ENCODE measurements around the gene ZCCHC7. TPM values are rescaled to one million over a fixed set of nuclear protein-coding genes. Genes with fewer than 3 reads are reported as not detected.

Gene ZCCHC7
- total and polyA plus RNA-seq, 4 donors, result 3.3 to 9.7 (median 7.6) TPM

DNA sequence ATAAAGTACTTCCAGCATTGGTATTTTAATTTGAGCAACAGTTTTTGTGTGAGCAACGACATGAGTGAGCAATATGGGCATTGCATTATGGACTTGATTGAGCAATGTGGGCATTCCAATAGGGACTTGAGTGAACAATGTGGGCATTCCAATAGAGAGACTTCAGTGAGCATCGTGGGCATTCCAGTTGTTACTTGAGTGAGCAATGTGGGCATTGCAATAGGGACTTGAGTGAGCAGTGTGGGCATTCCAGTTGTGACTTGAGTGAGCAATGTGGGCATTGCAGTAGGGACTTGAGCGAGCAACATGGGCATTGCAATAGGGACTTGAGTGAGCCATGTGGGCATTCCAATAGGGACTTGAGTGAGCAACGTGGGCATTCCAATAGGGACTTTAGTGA lies 52.2 kb downstream of the ZCCHC7 start:
- H3K36me3 ChIP-seq (ENCODE audit: control insufficient read depth in 4 of 4, insufficient read depth in 3 of 4, low read depth in 1 of 4, low read length in 3 of 4), result peaks cover 0 to 2% (median under 1%) of the 10 kb centered on the region in 4 donors
- 97% methylated on average over 4 of the region's 4 CpGs for WGBS
- H3K9ac ChIP-seq (ENCODE audit: low read depth in 1 of 2, low read length in 2 of 2), result no peak overlapping the region
- no peak overlapping the region for H3K4me3 ChIP-seq (ENCODE audit: low read depth in 1 of 3, low read length in 3 of 3)
- no peaks in the 10 kb centered on the region for H3K27me3 ChIP-seq (ENCODE audit: control insufficient read depth in 4 of 4, insufficient read depth in 4 of 4, low read length in 3 of 4)
- H3K27ac ChIP-seq (ENCODE audit: low read depth in 1 of 2, low read length in 2 of 2), result no peak overlapping the region
- no peaks in the 10 kb centered on the region for H3K4me1 ChIP-seq (ENCODE audit: control insufficient read depth in 4 of 4, insufficient read depth in 4 of 4, low read length in 3 of 4)
- no peaks in the 10 kb centered on the region for H3K9me3 ChIP-seq (ENCODE audit: control insufficient read depth in 4 of 4, low read length in 3 of 4)
- no peak for DNase-seq (ENCODE audit: low spot score)
- TF ChIP-seq RXRA (IDR thresholded peaks at IDR 0.05), result no peak

DNA sequence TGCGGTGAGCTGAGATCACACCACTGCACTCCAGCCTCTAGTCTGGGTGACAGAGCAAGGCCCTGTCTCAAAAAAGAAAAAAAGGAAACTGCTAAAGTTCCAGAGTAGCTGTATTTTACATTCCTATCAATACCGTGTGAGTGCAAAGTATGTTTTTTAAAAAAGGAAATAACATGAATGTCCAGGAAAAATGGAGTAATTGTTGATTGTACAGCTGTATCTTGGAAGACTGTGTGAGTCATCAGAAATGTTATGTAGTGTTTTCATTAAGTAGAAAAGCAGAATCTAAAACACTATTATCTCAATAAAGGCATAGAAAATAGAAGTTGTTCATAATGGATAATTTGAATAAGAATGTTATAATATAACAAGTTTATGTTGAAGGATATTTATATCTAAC lies 53.9 kb downstream of the ZCCHC7 start:
- WGBS, result 84% methylated on average over 2 of the region's 2 CpGs
- Histone ChIP-seq H3K27ac (ENCODE audit: low read depth in 1 of 2, low read length in 2 of 2) (no peak overlapping the region), H3K4me1 (ENCODE audit: control insufficient read depth in 4 of 4, insufficient read depth in 4 of 4, low read length in 3 of 4) (no peaks in the 10 kb centered on the region), H3K27me3 (ENCODE audit: control insufficient read depth in 4 of 4, insufficient read depth in 4 of 4, low read length in 3 of 4) (no peaks in the 10 kb centered on the region), H3K9me3 (ENCODE audit: control insufficient read depth in 4 of 4, low read length in 3 of 4) (no peaks in the 10 kb centered on the region), H3K36me3 (ENCODE audit: control insufficient read depth in 4 of 4, insufficient read depth in 3 of 4, low read depth in 1 of 4, low read length in 3 of 4) (peaks cover 0 to 2% (median under 1%) of the 10 kb centered on the region in 4 donors), H3K4me3 (ENCODE audit: low read depth in 1 of 3, low read length in 3 of 3) (no peak overlapping the region), H3K9ac (ENCODE audit: low read depth in 1 of 2, low read length in 2 of 2) (no peak overlapping the region)
- TF ChIP-seq, protein P1, sequence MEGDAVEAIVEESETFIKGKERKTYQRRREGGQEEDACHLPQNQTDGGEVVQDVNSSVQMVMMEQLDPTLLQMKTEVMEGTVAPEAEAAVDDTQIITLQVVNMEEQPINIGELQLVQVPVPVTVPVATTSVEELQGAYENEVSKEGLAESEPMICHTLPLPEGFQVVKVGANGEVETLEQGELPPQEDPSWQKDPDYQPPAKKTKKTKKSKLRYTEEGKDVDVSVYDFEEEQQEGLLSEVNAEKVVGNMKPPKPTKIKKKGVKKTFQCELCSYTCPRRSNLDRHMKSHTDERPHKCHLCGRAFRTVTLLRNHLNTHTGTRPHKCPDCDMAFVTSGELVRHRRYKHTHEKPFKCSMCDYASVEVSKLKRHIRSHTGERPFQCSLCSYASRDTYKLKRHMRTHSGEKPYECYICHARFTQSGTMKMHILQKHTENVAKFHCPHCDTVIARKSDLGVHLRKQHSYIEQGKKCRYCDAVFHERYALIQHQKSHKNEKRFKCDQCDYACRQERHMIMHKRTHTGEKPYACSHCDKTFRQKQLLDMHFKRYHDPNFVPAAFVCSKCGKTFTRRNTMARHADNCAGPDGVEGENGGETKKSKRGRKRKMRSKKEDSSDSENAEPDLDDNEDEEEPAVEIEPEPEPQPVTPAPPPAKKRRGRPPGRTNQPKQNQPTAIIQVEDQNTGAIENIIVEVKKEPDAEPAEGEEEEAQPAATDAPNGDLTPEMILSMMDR (IDR thresholded peaks at IDR 0.05; ENCODE audit: low read depth, low read length, missing input control), result no peak
- TF ChIP-seq, protein P2, sequence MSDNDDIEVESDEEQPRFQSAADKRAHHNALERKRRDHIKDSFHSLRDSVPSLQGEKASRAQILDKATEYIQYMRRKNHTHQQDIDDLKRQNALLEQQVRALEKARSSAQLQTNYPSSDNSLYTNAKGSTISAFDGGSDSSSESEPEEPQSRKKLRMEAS (IDR thresholded peaks at IDR 0.05), result no peak
- TF ChIP-seq HNF4A (conservative IDR thresholded peaks at IDR 0.05) (no peak), YY1 (IDR thresholded peaks at IDR 0.05) (no peak), JUND (IDR thresholded peaks at IDR 0.05) (no peak), RAD21 (IDR thresholded peaks at IDR 0.05) (no peak), NR2F2 (IDR thresholded peaks at IDR 0.05) (no peak), SP1 (IDR thresholded peaks at IDR 0.05) (no peak), HNF4G (IDR thresholded peaks at IDR 0.05) (no peak), EGR1 (IDR thresholded peaks at IDR 0.05; ENCODE audit: low read depth in 2 of 2) (no peak), RXRA (IDR thresholded peaks at IDR 0.05) (no peak), GABPA (IDR thresholded peaks at IDR 0.05 in 1 of 2, conservative IDR thresholded peaks at IDR 0.05 in 1 of 2) (no peak), FOXA2 (IDR thresholded peaks at IDR 0.05) (no peak), TAF1 (conservative IDR thresholded peaks at IDR 0.05) (no peak)
- TF ChIP-seq, protein P3, sequence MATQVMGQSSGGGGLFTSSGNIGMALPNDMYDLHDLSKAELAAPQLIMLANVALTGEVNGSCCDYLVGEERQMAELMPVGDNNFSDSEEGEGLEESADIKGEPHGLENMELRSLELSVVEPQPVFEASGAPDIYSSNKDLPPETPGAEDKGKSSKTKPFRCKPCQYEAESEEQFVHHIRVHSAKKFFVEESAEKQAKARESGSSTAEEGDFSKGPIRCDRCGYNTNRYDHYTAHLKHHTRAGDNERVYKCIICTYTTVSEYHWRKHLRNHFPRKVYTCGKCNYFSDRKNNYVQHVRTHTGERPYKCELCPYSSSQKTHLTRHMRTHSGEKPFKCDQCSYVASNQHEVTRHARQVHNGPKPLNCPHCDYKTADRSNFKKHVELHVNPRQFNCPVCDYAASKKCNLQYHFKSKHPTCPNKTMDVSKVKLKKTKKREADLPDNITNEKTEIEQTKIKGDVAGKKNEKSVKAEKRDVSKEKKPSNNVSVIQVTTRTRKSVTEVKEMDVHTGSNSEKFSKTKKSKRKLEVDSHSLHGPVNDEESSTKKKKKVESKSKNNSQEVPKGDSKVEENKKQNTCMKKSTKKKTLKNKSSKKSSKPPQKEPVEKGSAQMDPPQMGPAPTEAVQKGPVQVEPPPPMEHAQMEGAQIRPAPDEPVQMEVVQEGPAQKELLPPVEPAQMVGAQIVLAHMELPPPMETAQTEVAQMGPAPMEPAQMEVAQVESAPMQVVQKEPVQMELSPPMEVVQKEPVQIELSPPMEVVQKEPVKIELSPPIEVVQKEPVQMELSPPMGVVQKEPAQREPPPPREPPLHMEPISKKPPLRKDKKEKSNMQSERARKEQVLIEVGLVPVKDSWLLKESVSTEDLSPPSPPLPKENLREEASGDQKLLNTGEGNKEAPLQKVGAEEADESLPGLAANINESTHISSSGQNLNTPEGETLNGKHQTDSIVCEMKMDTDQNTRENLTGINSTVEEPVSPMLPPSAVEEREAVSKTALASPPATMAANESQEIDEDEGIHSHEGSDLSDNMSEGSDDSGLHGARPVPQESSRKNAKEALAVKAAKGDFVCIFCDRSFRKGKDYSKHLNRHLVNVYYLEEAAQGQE (IDR thresholded peaks at IDR 0.05), result no peak
- TF ChIP-seq, protein P4, sequence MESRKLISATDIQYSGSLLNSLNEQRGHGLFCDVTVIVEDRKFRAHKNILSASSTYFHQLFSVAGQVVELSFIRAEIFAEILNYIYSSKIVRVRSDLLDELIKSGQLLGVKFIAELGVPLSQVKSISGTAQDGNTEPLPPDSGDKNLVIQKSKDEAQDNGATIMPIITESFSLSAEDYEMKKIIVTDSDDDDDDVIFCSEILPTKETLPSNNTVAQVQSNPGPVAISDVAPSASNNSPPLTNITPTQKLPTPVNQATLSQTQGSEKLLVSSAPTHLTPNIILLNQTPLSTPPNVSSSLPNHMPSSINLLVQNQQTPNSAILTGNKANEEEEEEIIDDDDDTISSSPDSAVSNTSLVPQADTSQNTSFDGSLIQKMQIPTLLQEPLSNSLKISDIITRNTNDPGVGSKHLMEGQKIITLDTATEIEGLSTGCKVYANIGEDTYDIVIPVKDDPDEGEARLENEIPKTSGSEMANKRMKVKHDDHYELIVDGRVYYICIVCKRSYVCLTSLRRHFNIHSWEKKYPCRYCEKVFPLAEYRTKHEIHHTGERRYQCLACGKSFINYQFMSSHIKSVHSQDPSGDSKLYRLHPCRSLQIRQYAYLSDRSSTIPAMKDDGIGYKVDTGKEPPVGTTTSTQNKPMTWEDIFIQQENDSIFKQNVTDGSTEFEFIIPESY (IDR thresholded peaks at IDR 0.05), result no peak
- TF ChIP-seq, protein P5, sequence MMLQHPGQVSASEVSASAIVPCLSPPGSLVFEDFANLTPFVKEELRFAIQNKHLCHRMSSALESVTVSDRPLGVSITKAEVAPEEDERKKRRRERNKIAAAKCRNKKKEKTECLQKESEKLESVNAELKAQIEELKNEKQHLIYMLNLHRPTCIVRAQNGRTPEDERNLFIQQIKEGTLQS (IDR thresholded peaks at IDR 0.05), result no peak
- DNase-seq (ENCODE audit: low spot score), result no peak
